ENCODE measurements around the gene COL21A1.

COL21A1 gene

GRCh38 chr6:56115715-56116114 is 131.7 kb downstream of the COL21A1 start:
- Histone ChIP-seq H3K9me3 (ENCODE audit: control insufficient read depth, insufficient read depth, low read length) (no peaks in the 10 kb centered on the region), H3K36me3 (ENCODE audit: control insufficient read depth, insufficient read depth, low read length) (no peaks in the 10 kb centered on the region), H3K9ac (ENCODE audit: low read depth, low read length) (no peak overlapping the region), H3K27me3 (ENCODE audit: control insufficient read depth, insufficient read depth, low read length) (no peaks in the 10 kb centered on the region), H3K4me3 (ENCODE audit: low read depth, low read length) (no peak overlapping the region), H3K4me1 (ENCODE audit: control insufficient read depth, insufficient read depth, low read length) (no peaks in the 10 kb centered on the region), H3K27ac (ENCODE audit: low read depth, low read length) (no peak overlapping the region)

GRCh38 chr6:56109149-56109548 is 138.2 kb downstream of the COL21A1 start:
- Histone ChIP-seq H3K9ac (ENCODE audit: low read depth, low read length) (no peak overlapping the region), H3K4me3 (ENCODE audit: low read depth, low read length) (no peak overlapping the region)

GRCh38 chr6:56106231-56106630 is 141.1 kb downstream of the COL21A1 start:
- Histone ChIP-seq H3K27me3 (ENCODE audit: control insufficient read depth, insufficient read depth, low read length) (no peaks in the 10 kb centered on the region), H3K9me3 (ENCODE audit: control insufficient read depth, insufficient read depth, low read length) (no peaks in the 10 kb centered on the region), H3K36me3 (ENCODE audit: control insufficient read depth, insufficient read depth, low read length) (no peaks in the 10 kb centered on the region), H3K27ac (ENCODE audit: low read depth, low read length) (no peak overlapping the region), H3K9ac (ENCODE audit: low read depth, low read length) (no peak overlapping the region), H3K4me1 (ENCODE audit: control insufficient read depth, insufficient read depth, low read length) (no peaks in the 10 kb centered on the region), H3K4me3 (ENCODE audit: low read depth, low read length) (no peak overlapping the region)

More at GRCh38 chr6:56109149-56109548, 138.2 kb downstream of the COL21A1 start:
- no peaks in the 10 kb centered on the region for H3K27me3 ChIP-seq (ENCODE audit: control insufficient read depth, insufficient read depth, low read length)
- H3K27ac ChIP-seq (ENCODE audit: low read depth, low read length), result no peak overlapping the region
- H3K4me1 ChIP-seq (ENCODE audit: control insufficient read depth, insufficient read depth, low read length), result no peaks in the 10 kb centered on the region
- H3K9me3 ChIP-seq (ENCODE audit: control insufficient read depth, insufficient read depth, low read length), result no peaks in the 10 kb centered on the region
- H3K36me3 ChIP-seq (ENCODE audit: control insufficient read depth, insufficient read depth, low read length), result no peaks in the 10 kb centered on the region

GRCh38 chr6:56104591-56104990 is 142.8 kb downstream of the COL21A1 start:
- no peaks in the 10 kb centered on the region for H3K36me3 ChIP-seq (ENCODE audit: control insufficient read depth, insufficient read depth, low read length)
- H3K4me1 ChIP-seq (ENCODE audit: control insufficient read depth, insufficient read depth, low read length), result no peaks in the 10 kb centered on the region
- no peak overlapping the region for H3K9ac ChIP-seq (ENCODE audit: low read depth, low read length)
- H3K9me3 ChIP-seq (ENCODE audit: control insufficient read depth, insufficient read depth, low read length), result no peaks in the 10 kb centered on the region
- H3K4me3 ChIP-seq (ENCODE audit: low read depth, low read length), result no peak overlapping the region
- H3K27me3 ChIP-seq (ENCODE audit: control insufficient read depth, insufficient read depth, low read length), result no peaks in the 10 kb centered on the region
- no peak overlapping the region for H3K27ac ChIP-seq (ENCODE audit: low read depth, low read length)

- Histone ChIP-seq H3K36me3 (ENCODE audit: control insufficient read depth, insufficient read depth, low read length) (no peaks in the 10 kb centered on the region), H3K4me3 (ENCODE audit: low read depth, low read length) (no peak overlapping the region)
Measured at GRCh38 chr6:56102216-56102615, 145.2 kb downstream of the COL21A1 start.

GRCh38 chr6:56101141-56101553 is 146.2 kb downstream of the COL21A1 start:
- no peaks in the 10 kb centered on the region for H3K27me3 ChIP-seq (ENCODE audit: control insufficient read depth, insufficient read depth, low read length)
- H3K4me3 ChIP-seq (ENCODE audit: low read depth, low read length), result no peak overlapping the region
- H3K9ac ChIP-seq (ENCODE audit: low read depth, low read length), result no peak overlapping the region
- no peaks in the 10 kb centered on the region for H3K36me3 ChIP-seq (ENCODE audit: control insufficient read depth, insufficient read depth, low read length)
- H3K4me1 ChIP-seq (ENCODE audit: control insufficient read depth, insufficient read depth, low read length), result peaks cover 5% of the 10 kb centered on the region
- H3K9me3 ChIP-seq (ENCODE audit: control insufficient read depth, insufficient read depth, low read length), result no peaks in the 10 kb centered on the region
- H3K27ac ChIP-seq (ENCODE audit: low read depth, low read length), result no peak overlapping the region

More at GRCh38 chr6:56102216-56102615, 145.2 kb downstream of the COL21A1 start:
- no peaks in the 10 kb centered on the region for H3K9me3 ChIP-seq (ENCODE audit: control insufficient read depth, insufficient read depth, low read length)
- H3K9ac ChIP-seq (ENCODE audit: low read depth, low read length), result no peak overlapping the region
- H3K4me1 ChIP-seq (ENCODE audit: control insufficient read depth, insufficient read depth, low read length), result peaks cover 3% of the 10 kb centered on the region
- no peaks in the 10 kb centered on the region for H3K27me3 ChIP-seq (ENCODE audit: control insufficient read depth, insufficient read depth, low read length)
- no peak overlapping the region for H3K27ac ChIP-seq (ENCODE audit: low read depth, low read length)

- no peak overlapping the region for H3K27ac ChIP-seq (ENCODE audit: low read depth, low read length)
- no peaks in the 10 kb centered on the region for H3K9me3 ChIP-seq (ENCODE audit: control insufficient read depth, insufficient read depth, low read length)
- H3K36me3 ChIP-seq (ENCODE audit: control insufficient read depth, insufficient read depth, low read length), result no peaks in the 10 kb centered on the region
- H3K4me1 ChIP-seq (ENCODE audit: control insufficient read depth, insufficient read depth, low read length), result peaks cover 5% of the 10 kb centered on the region
- H3K9ac ChIP-seq (ENCODE audit: low read depth, low read length), result no peak overlapping the region
- H3K27me3 ChIP-seq (ENCODE audit: control insufficient read depth, insufficient read depth, low read length), result no peaks in the 10 kb centered on the region
- no peak overlapping the region for H3K4me3 ChIP-seq (ENCODE audit: low read depth, low read length)
Measured at GRCh38 chr6:56096946-56097621, 150.3 kb downstream of the COL21A1 start.

GRCh38 chr6:56096541-56096940 is 150.8 kb downstream of the COL21A1 start:
- no peak overlapping the region for H3K9ac ChIP-seq (ENCODE audit: low read depth, low read length)
- no peak overlapping the region for H3K4me3 ChIP-seq (ENCODE audit: low read depth, low read length)
- peaks cover 6% of the 10 kb centered on the region for H3K4me1 ChIP-seq (ENCODE audit: control insufficient read depth, insufficient read depth, low read length)
- H3K36me3 ChIP-seq (ENCODE audit: control insufficient read depth, insufficient read depth, low read length), result no peaks in the 10 kb centered on the region
- H3K27me3 ChIP-seq (ENCODE audit: control insufficient read depth, insufficient read depth, low read length), result no peaks in the 10 kb centered on the region
- H3K27ac ChIP-seq (ENCODE audit: low read depth, low read length), result no peak overlapping the region
- H3K9me3 ChIP-seq (ENCODE audit: control insufficient read depth, insufficient read depth, low read length), result no peaks in the 10 kb centered on the region

- no peak overlapping the region for H3K9ac ChIP-seq (ENCODE audit: low read depth, low read length)
- peaks cover 15% of the 10 kb centered on the region for H3K4me1 ChIP-seq (ENCODE audit: control insufficient read depth, insufficient read depth, low read length)
- no peaks in the 10 kb centered on the region for H3K27me3 ChIP-seq (ENCODE audit: control insufficient read depth, insufficient read depth, low read length)
- no peaks in the 10 kb centered on the region for H3K36me3 ChIP-seq (ENCODE audit: control insufficient read depth, insufficient read depth, low read length)
- H3K27ac ChIP-seq (ENCODE audit: low read depth, low read length), result no peak overlapping the region
- no peak overlapping the region for H3K4me3 ChIP-seq (ENCODE audit: low read depth, low read length)
- H3K9me3 ChIP-seq (ENCODE audit: control insufficient read depth, insufficient read depth, low read length), result no peaks in the 10 kb centered on the region
Measured at GRCh38 chr6:56093776-56094175, 153.6 kb downstream of the COL21A1 start.

GRCh38 chr6:56091159-56091869 is 156.1 kb downstream of the COL21A1 start:
- Histone ChIP-seq H3K4me1 (ENCODE audit: control insufficient read depth, insufficient read depth, low read length) (peaks cover 10% of the 10 kb centered on the region), H3K9ac (ENCODE audit: low read depth, low read length) (no peak overlapping the region; the same call in 1 of the 2 replicates), H3K27me3 (ENCODE audit: control insufficient read depth, insufficient read depth, low read length) (no peaks in the 10 kb centered on the region), H3K9me3 (ENCODE audit: control insufficient read depth, insufficient read depth, low read length) (no peaks in the 10 kb centered on the region), H3K36me3 (ENCODE audit: control insufficient read depth, insufficient read depth, low read length) (no peaks in the 10 kb centered on the region), H3K4me3 (ENCODE audit: low read depth, low read length) (no peak overlapping the region), H3K27ac (ENCODE audit: low read depth, low read length) (no peak overlapping the region)

- H3K4me3 ChIP-seq (ENCODE audit: low read depth, low read length), result no peak overlapping the region
- H3K27ac ChIP-seq (ENCODE audit: low read depth, low read length), result no peak overlapping the region
- no peaks in the 10 kb centered on the region for H3K27me3 ChIP-seq (ENCODE audit: control insufficient read depth, insufficient read depth, low read length)
Measured at GRCh38 chr6:56088641-56089040, 158.7 kb downstream of the COL21A1 start.

More at GRCh38 chr6:56088641-56089040, 158.7 kb downstream of the COL21A1 start:
- Histone ChIP-seq H3K9ac (ENCODE audit: low read depth, low read length) (no peak overlapping the region), H3K9me3 (ENCODE audit: control insufficient read depth, insufficient read depth, low read length) (no peaks in the 10 kb centered on the region), H3K36me3 (ENCODE audit: control insufficient read depth, insufficient read depth, low read length) (no peaks in the 10 kb centered on the region), H3K4me1 (ENCODE audit: control insufficient read depth, insufficient read depth, low read length) (peaks cover 10% of the 10 kb centered on the region)
